Ovary (tissue), 9 donors: ENCODE results near the gene ARHGEF40. TPM values are rescaled to one million over a fixed set of nuclear protein-coding genes. Genes with fewer than 3 reads are reported as not detected.
A peak's percentile ranks its signal among the peaks of the same experiment; 100 is the strongest.

Source experiments
- DNase-seq, 5 donors: peaks; one replicate each; pipeline ENCODE4 v3.0.0-alpha.2; 2019 to 2020
- H3K27ac ChIP-seq, 2 donors: fragments of 200-600 bp; one replicate each; pipeline versions ENCODE4 v1.5.1 to v1.8.0; 2019 to 2022
- H3K27me3 ChIP-seq: fragments of 200-600 bp; one replicate; pipeline ENCODE4 v1.8.0; 2022
- H3K36me3 ChIP-seq: fragments of 200-600 bp; sonication (generic); one replicate; pipeline ENCODE4 v1.5.1; 2019
- H3K4me1 ChIP-seq: one replicate; pipeline ENCODE4 v1.8.1; 2013; ENCODE audit warnings: mild to moderate bottlenecking, moderate library complexity; ENCODE audit not compliant: insufficient read depth
- H3K4me3 ChIP-seq: fragments of 200-600 bp; sonication (generic); one replicate; pipeline ENCODE4 v1.5.1; 2017
- H3K9me3 ChIP-seq, 2 donors: fragments of 200-600 bp in 1 of 2; sonication (generic) in 1 of 2; one replicate each; pipeline versions ENCODE4 v1.5.1 to v1.8.1; 2013 to 2019; ENCODE audit warnings: mild to moderate bottlenecking in 1 of 2, moderate library complexity in 1 of 2
- EP300 ChIP-seq: sonication (generic); formaldehyde crosslinking; IDR thresholded peaks from one replicate; pipeline ENCODE4 v1.6.1; 2017; ENCODE audit warnings: antibody characterized with exemption
- POLR2A ChIP-seq: fragments of 450-650 bp; IDR thresholded peaks from one replicate; pipeline ENCODE4 v1.6.1; 2017; ENCODE audit warnings: antibody characterized with exemption, mild to moderate bottlenecking, moderate library complexity
- WGBS, 3 donors: extraction: QIAGEN DNeasy Blood & Tissue Kit in 1 of 3; methylation state at CpG; one replicate each; pipeline versions ENCODE4 v1.1.5 to v1.1.7; 2013 to 2017; 5-methylcytosine and 5-hydroxymethylcytosine counted together
- intact Hi-C, 4 donors: fragments of 100-400 bp; cut with DNase I; formaldehyde crosslinking; loops; one replicate each; pipeline versions ENCODE4 v1.11.0 to v1.15.1; 2022 to 2023
- polyA plus RNA-seq, 2 donors: library from polyadenylated mRNA; stranded (reverse); fragments of 200-250 nt in 1 of 2; fragments of 350-450 nt in 1 of 2; fragmentation: Illumina TruSeq in 1 of 2; extraction: RNeasy Lipid Tissue Mini Kit (QIAGEN cat#74804) in 1 of 2; gene quantifications; one replicate each; pipeline ENCODE4 v1.2.3, GENCODE V29; 2013 to 2014
- total RNA-seq, 7 donors: library from RNA; depleted of rRNA in 2 of 7; stranded (reverse); fragments of >200 nt in 2 of 7; fragmentation: NEBNext Ultra II Directional in 3 of 7; extraction: Animal tissue kit (Norgen Biotek cat#: 25700) in 3 of 7; gene quantifications; one replicate each; pipeline versions ENCODE4 v1.1.0 to v1.2.4, GENCODE V29; 2016 to 2023
- TF ChIP-seq, protein P1 (sequence below), 3 donors: fragments of 450-650 bp in 2 of 3; fragments of 200-600 bp in 1 of 3; IDR thresholded peaks; one replicate each; pipeline versions ENCODE4 v1.5.1 to v1.8.0; 2016 to 2022; ENCODE audit warnings: antibody characterized with exemption in 3 of 3, mild to moderate bottlenecking in 1 of 3
- donor health status: DM: no; HTN: no; CAD: no; lungs with moderate emphysema.
- donor health status: DM: no; HTN: no; CAD: no.
- donor health status: Bipolar disorder and iron deficiency.
- donor health status: DM: yes; HTN: yes; CAD: no.
- donor health status: DM: no; HTN: no; CAD: no.
- donor health status: DM: yes; HTN: yes; CAD: no.

ARHGEF40 gene
- total and polyA plus RNA-seq, 9 donors, result 29.8 to 98.3 (median 52.4) TPM

GRCh38 chr14:21037156-21037555 is 32.9 kb upstream of the ARHGEF40 start:
- no peak overlapping the region for H3K27ac ChIP-seq
- peaks cover 23% of the 10 kb centered on the region for H3K4me1 ChIP-seq
- no peak for DNase-seq
- H3K9me3 ChIP-seq, result no peaks in the 10 kb centered on the region
- intact Hi-C loops, result no loop called here
- no peak overlapping the region for H3K4me3 ChIP-seq
- no peaks in the 10 kb centered on the region for H3K27me3 ChIP-seq
- 79 to 86% (median 81%) methylated on average over 3 of the region's 3 CpGs for WGBS, 3 donors
- no peaks in the 10 kb centered on the region for H3K36me3 ChIP-seq
- TF ChIP-seq, protein P1, sequence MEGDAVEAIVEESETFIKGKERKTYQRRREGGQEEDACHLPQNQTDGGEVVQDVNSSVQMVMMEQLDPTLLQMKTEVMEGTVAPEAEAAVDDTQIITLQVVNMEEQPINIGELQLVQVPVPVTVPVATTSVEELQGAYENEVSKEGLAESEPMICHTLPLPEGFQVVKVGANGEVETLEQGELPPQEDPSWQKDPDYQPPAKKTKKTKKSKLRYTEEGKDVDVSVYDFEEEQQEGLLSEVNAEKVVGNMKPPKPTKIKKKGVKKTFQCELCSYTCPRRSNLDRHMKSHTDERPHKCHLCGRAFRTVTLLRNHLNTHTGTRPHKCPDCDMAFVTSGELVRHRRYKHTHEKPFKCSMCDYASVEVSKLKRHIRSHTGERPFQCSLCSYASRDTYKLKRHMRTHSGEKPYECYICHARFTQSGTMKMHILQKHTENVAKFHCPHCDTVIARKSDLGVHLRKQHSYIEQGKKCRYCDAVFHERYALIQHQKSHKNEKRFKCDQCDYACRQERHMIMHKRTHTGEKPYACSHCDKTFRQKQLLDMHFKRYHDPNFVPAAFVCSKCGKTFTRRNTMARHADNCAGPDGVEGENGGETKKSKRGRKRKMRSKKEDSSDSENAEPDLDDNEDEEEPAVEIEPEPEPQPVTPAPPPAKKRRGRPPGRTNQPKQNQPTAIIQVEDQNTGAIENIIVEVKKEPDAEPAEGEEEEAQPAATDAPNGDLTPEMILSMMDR (IDR thresholded peaks at IDR 0.05), result no peak
- no peak for TF ChIP-seq EP300

DNA sequence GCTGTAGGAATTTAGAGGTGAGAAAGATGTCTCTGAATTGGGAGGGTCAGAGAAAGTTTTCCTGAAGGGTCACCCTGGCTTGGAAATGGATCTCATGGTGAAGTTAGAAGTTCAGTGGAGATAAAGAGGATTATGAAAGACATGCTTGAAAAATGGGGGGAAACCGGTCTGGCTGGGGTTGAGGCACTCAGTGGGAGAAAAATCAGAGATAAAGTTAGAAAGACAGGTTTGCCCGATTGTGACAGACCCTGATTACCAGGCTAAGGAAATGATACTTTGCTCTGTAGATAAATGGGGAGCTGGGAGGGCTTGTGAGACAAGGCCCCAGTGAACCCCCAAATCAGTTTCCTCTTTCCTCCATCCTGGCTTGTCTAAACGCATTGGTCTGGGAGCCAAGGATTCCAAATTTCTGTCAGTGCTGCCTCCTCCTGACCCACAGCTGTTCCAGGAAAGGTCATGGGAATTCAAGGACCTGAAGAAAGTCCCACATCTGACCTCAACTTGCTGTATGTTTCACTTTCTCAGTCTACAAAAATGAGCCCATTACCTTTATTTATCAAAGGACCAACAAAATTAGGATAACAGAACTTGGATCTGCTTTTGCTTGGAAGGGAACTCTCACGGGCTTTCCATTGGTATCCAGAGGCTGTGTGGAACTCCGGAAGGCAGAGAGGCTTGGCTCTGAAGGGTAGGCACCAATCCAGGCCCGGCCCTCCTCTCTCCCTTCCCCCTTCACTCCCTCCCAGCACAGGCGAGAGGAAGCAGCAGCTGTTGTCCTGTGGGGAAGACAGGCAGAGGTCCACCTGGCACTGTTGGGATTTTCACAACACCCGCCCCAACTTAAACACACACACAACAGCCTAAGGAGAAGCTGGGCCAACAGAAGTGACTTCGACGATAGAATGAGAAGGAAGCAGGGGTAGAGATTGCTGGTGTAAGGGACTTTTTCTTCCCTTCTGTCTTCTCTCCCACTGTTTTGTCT is 31.4 kb upstream of the ARHGEF40 start:
- no peak overlapping the region for H3K4me3 ChIP-seq
- DNase-seq, result peak; percentile 88 to 93 (median 91)
- H3K27ac ChIP-seq, result peak overlapping the region; percentile 25 to 55
- no peaks in the 10 kb centered on the region for H3K27me3 ChIP-seq
- H3K9me3 ChIP-seq, result no peaks in the 10 kb centered on the region
- no peaks in the 10 kb centered on the region for H3K36me3 ChIP-seq
- WGBS, 3 donors, result 4 to 6% (median 5%) methylated on average over 10 of the region's 10 CpGs
- TF ChIP-seq EP300 (no peak), POLR2A (no peak)
- TF ChIP-seq, protein P1 (IDR thresholded peaks at IDR 0.05), result no peak
- peaks cover 19% of the 10 kb centered on the region for H3K4me1 ChIP-seq
- intact Hi-C loops, result loop anchor here in 2 of 4 donors (2.0 kb wide), 2 partner anchors 16 to 24 kb away; no protein-coding TSS in a partner anchor

GRCh38 chr14:21039585-21040369 is 30.3 kb upstream of the ARHGEF40 start:
- Histone ChIP-seq H3K36me3 (no peaks in the 10 kb centered on the region), H3K4me3 (no peak overlapping the region)
- peak; percentile 59 to 70 (median 62) for DNase-seq

More at GRCh38 chr14:21039585-21040369, 30.3 kb upstream of the ARHGEF40 start:
- H3K27me3 ChIP-seq, result no peaks in the 10 kb centered on the region
- H3K9me3 ChIP-seq, result no peaks in the 10 kb centered on the region
- intact Hi-C loops, result loop anchor here (1.0 to 10.0 kb wide), 4 partner anchors 17 to 45 kb away; partner anchors contain the start of gene SLC39A2 (in 1 of the 4)
- 17 to 25% (median 21%) methylated on average over 8 of the region's 8 CpGs for WGBS, 3 donors
- peak overlapping the region; percentile 27 to 55 for H3K27ac ChIP-seq
- TF ChIP-seq EP300, result no peak
- TF ChIP-seq, protein P1 (IDR thresholded peaks at IDR 0.05), result peak; percentile 38 to 83 (median 76)
- H3K4me1 ChIP-seq, result peaks cover 13% of the 10 kb centered on the region
